ENCODE data around the gene SEC14L5. TPM values are rescaled to one million over a fixed set of nuclear protein-coding genes. Genes with fewer than 3 reads are reported as not detected.
A peak's percentile ranks its signal among the peaks of the same experiment; 100 is the strongest.

Gene SEC14L5
- 0.41 and 0.65 TPM in 2 replicates for total RNA-seq (ENCODE audit: low replicate concordance)

DNA sequence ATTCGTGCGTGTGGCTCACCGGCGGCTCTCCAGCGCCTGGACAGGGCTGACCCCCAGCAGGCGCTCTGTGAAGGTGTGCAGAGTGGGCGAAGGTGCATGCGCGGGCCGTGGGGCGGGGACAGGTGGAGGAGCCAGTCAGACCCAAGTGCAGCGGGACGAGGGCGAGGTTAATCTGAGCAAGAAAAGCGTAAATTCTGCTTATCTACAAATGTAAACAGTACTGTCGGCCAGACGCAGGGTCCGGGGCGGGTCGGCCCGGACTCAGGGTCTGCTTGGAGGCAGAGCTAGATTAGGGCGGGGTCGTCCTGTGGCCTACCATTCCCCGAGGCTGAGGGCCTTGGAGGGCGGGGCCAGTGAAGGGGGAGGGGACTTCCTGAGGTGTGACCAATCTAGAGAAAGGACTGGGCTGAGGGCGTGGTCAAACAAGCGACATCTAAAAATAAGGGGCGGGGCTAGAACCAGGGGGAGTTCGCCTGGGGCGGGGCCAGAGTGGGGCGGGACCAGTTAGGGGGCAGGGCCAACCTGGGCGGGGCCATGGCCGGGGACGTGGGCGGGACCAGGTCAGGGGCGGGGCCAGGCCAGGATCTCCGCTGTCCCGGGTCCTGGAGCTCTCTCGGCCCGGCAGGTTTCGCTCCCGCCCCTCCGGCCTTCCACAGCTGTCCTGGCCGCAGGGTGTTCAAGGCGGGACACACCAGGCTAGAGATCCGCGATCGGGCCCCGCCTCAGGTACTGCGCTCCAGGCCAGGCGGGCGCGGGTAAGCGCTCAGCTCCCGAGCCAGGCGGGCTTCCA, at the start of gene SEC14L5:
TSS of gene SEC14L5 (plus strand) at position 611 of the 790 bp plus-strand sequence. CDS start 994 bp downstream, outside the sequence.
- Histone ChIP-seq H3K4me2 (peak within 1 kb of the TSS; percentile 81), H2AFZ (replicated peaks) (peak within 1 kb of the TSS; percentile 94), H3F3A (ENCODE audit: low read depth) (peaks cover 4% of the 10 kb centered on the region), H3K4me1 (no peaks in the 10 kb centered on the region), H3K9me3 (ENCODE audit: low read depth) (no peaks in the 10 kb centered on the region), H3K27ac (no peak within 1 kb of the TSS), H3K27me3 (peaks cover 23% of the 10 kb centered on the region), H3K4me3 (peak within 1 kb of the TSS; percentile 62), H3K79me2 (ENCODE audit: low read depth) (no peaks in the 10 kb centered on the region), H4K20me1 (ENCODE audit: low read depth) (peaks cover 11% of the 10 kb centered on the region), H3K9ac (no peak within 1 kb of the TSS), H3K36me3 (no peaks in the 10 kb centered on the region)
- DNase-seq (ENCODE audit: low spot score): peak; percentile 100
- Mint-ChIP-seq H3K9me3 (no peaks in the 10 kb centered on the region), H3K4me3 (peak within 1 kb of the TSS; percentile 86), H3K27me3 (ENCODE audit: insufficient read depth, low read depth) (peaks cover 12% of the 10 kb centered on the region), H3K4me1 (peaks cover 15% of the 10 kb centered on the region), H3K27ac (no peak within 1 kb of the TSS), H3K36me3 (no peaks in the 10 kb centered on the region)
- TF ChIP-seq EZH2phosphoT487 (IDR thresholded peaks at IDR 0.05): no peak
- peak; percentile 42 for TF ChIP-seq EZH2 (IDR thresholded peaks at IDR 0.05)

DNA sequence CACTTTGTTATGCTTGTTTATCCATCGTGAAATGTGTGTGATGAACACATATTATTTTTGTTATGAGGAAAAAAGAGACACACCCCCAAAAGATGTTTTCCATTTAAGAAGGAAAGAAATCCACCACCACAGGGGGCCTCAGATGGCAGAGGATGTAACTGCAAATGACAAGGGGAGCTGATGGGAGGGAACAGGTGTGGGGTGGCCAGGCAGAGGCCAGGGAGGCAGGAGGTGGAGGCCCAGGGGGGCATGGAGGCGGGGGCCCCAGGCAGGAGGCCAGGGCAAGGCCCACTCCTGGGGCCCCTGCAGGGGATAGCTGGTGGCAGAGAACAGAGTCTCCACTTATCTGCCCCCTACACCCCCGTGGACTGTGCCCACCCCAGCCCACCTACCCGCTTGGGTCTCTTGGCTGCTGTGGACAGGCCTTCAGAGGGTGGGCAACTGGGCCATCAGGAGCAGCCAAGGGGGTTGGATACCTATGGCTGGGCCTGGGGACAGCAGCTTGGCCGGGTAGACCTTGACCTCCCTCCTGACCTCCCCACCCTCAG, 49.2 kb upstream of the SEC14L5 start:
- H3K36me3 Mint-ChIP-seq: no peaks in the 10 kb centered on the region
- H3F3A ChIP-seq (ENCODE audit: low read depth): peaks cover 10% of the 10 kb centered on the region
- H3K4me2 ChIP-seq: no peak overlapping the region
- H3K4me3 ChIP-seq: no peak overlapping the region
- H3K27me3 ChIP-seq: no peaks in the 10 kb centered on the region
- H3K79me2 ChIP-seq (ENCODE audit: low read depth): no peaks in the 10 kb centered on the region
- H3K4me1 Mint-ChIP-seq: no peaks in the 10 kb centered on the region
- H3K4me1 ChIP-seq: peaks cover 3% of the 10 kb centered on the region
- H3K27ac ChIP-seq: no peak overlapping the region
- no peak for DNase-seq (ENCODE audit: low spot score)
- H3K27me3 Mint-ChIP-seq (ENCODE audit: insufficient read depth, low read depth): peaks cover 4% of the 10 kb centered on the region
- no peaks in the 10 kb centered on the region for H3K9me3 Mint-ChIP-seq
- peaks cover 3% of the 10 kb centered on the region for H4K20me1 ChIP-seq (ENCODE audit: low read depth)
- no peaks in the 10 kb centered on the region for H3K36me3 ChIP-seq
- no peak overlapping the region for H3K9ac ChIP-seq
- no peaks in the 10 kb centered on the region for H3K9me3 ChIP-seq (ENCODE audit: low read depth)
- no peak overlapping the region for H3K27ac Mint-ChIP-seq
- no peak overlapping the region for H3K4me3 Mint-ChIP-seq
- H2AFZ ChIP-seq (replicated peaks): no peak overlapping the region
- TF ChIP-seq EZH2phosphoT487 (IDR thresholded peaks at IDR 0.05): no peak
- TF ChIP-seq, protein P1, sequence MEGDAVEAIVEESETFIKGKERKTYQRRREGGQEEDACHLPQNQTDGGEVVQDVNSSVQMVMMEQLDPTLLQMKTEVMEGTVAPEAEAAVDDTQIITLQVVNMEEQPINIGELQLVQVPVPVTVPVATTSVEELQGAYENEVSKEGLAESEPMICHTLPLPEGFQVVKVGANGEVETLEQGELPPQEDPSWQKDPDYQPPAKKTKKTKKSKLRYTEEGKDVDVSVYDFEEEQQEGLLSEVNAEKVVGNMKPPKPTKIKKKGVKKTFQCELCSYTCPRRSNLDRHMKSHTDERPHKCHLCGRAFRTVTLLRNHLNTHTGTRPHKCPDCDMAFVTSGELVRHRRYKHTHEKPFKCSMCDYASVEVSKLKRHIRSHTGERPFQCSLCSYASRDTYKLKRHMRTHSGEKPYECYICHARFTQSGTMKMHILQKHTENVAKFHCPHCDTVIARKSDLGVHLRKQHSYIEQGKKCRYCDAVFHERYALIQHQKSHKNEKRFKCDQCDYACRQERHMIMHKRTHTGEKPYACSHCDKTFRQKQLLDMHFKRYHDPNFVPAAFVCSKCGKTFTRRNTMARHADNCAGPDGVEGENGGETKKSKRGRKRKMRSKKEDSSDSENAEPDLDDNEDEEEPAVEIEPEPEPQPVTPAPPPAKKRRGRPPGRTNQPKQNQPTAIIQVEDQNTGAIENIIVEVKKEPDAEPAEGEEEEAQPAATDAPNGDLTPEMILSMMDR (IDR thresholded peaks at IDR 0.05): no peak

DNA sequence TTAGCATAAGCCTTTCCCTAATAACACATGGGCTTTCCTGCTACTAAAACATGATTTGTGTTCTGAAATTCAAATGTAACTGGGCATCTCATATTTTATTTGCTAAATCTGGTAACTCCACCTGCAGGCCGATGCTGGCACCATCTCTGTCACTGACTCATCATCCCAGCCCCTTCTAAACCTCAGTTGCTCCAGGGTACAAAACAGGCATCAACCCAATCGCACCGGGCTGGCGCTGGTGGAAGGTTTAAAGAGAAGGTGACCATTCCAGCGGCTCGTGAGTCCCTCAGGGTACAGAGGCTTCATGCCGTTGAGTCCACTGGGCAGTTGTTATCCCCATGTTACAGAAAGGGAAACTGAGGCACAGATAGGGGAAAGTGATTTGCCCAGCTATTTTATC, 48.3 kb upstream of the SEC14L5 start:
- no peaks in the 10 kb centered on the region for H3K9me3 ChIP-seq (ENCODE audit: low read depth)
- DNase-seq (ENCODE audit: low spot score): no peak
- Mint-ChIP-seq H3K36me3 (no peaks in the 10 kb centered on the region), H3K27ac (no peak overlapping the region), H3K4me1 (no peaks in the 10 kb centered on the region), H3K9me3 (no peaks in the 10 kb centered on the region), H3K27me3 (ENCODE audit: insufficient read depth, low read depth) (peaks cover 4% of the 10 kb centered on the region), H3K4me3 (no peak overlapping the region)
- peaks cover 3% of the 10 kb centered on the region for H3K4me1 ChIP-seq
- no peak for TF ChIP-seq EZH2phosphoT487 (IDR thresholded peaks at IDR 0.05)
- TF ChIP-seq, protein P1 (IDR thresholded peaks at IDR 0.05): no peak
- TF ChIP-seq EZH2 (IDR thresholded peaks at IDR 0.05): no peak
- no peak overlapping the region for H3K9ac ChIP-seq
- peaks cover 11% of the 10 kb centered on the region for H3F3A ChIP-seq (ENCODE audit: low read depth)
- no peak overlapping the region for H3K4me3 ChIP-seq
- no peaks in the 10 kb centered on the region for H3K79me2 ChIP-seq (ENCODE audit: low read depth)
- H3K4me2 ChIP-seq: no peak overlapping the region
- H3K36me3 ChIP-seq: no peaks in the 10 kb centered on the region
- H3K27ac ChIP-seq: no peak overlapping the region
- H2AFZ ChIP-seq (replicated peaks): no peak overlapping the region
- H3K27me3 ChIP-seq: no peaks in the 10 kb centered on the region
- peaks cover 3% of the 10 kb centered on the region for H4K20me1 ChIP-seq (ENCODE audit: low read depth)

DNA sequence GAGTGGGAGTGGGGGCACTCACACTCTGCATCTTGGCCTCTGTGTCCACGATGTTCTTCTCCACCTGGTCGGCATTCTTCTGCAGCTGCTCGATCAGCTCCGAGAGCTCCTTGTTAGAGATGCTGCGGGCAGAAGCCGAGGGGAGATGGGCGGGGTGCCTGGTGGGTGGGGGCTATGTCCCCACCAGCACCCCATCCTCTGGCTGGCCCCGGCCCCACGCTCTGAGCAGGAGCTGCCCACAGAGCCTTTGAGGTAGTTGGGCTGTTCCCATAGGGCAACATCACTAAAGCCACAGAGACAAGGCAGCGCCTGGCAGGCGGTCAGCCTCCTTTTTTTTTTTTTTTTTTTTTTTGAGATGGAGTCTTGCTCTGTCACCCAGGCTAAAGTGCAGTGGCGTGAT, 47.3 kb upstream of the SEC14L5 start:
- H3K9me3 ChIP-seq (ENCODE audit: low read depth): no peaks in the 10 kb centered on the region
- H3K27me3 ChIP-seq: no peaks in the 10 kb centered on the region
- H3K27ac ChIP-seq: no peak overlapping the region
- no peak for DNase-seq (ENCODE audit: low spot score)
- H3K4me2 ChIP-seq: no peak overlapping the region
- H3K27ac Mint-ChIP-seq: no peak overlapping the region
- no peaks in the 10 kb centered on the region for H3K9me3 Mint-ChIP-seq
- peaks cover 3% of the 10 kb centered on the region for H4K20me1 ChIP-seq (ENCODE audit: low read depth)
- no peak overlapping the region for H3K4me3 Mint-ChIP-seq
- H3K9ac ChIP-seq: no peak overlapping the region
- H3K79me2 ChIP-seq (ENCODE audit: low read depth): no peaks in the 10 kb centered on the region
- H3K4me3 ChIP-seq: no peak overlapping the region
- peaks cover 4% of the 10 kb centered on the region for H3K27me3 Mint-ChIP-seq (ENCODE audit: insufficient read depth, low read depth)
- peaks cover 5% of the 10 kb centered on the region for H3K4me1 Mint-ChIP-seq
- H3K36me3 ChIP-seq: no peaks in the 10 kb centered on the region
- H3F3A ChIP-seq (ENCODE audit: low read depth): peaks cover 11% of the 10 kb centered on the region
- peaks cover 3% of the 10 kb centered on the region for H3K4me1 ChIP-seq
- H3K36me3 Mint-ChIP-seq: no peaks in the 10 kb centered on the region
- TF ChIP-seq, protein P1 (IDR thresholded peaks at IDR 0.05): no peak
- TF ChIP-seq EZH2phosphoT487 (IDR thresholded peaks at IDR 0.05) (no peak), EZH2 (IDR thresholded peaks at IDR 0.05) (no peak)
- H2AFZ ChIP-seq (replicated peaks): no peak overlapping the region

Data from neural progenitor cell (in vitro differentiated cells).